Measurements from ENCODE around the gene LARP1. TPM values are rescaled to one million over a fixed set of nuclear protein-coding genes. Genes with fewer than 3 reads are reported as not detected.
"Not testable (repeated sequence)": the region's sequence is repeated elsewhere in the genome, so short reads cannot be mapped to it uniquely, and the experiment has no call there.

Gene LARP1
- total RNA-seq, 1 donor from 2014 or later = 243 TPM

DNA sequence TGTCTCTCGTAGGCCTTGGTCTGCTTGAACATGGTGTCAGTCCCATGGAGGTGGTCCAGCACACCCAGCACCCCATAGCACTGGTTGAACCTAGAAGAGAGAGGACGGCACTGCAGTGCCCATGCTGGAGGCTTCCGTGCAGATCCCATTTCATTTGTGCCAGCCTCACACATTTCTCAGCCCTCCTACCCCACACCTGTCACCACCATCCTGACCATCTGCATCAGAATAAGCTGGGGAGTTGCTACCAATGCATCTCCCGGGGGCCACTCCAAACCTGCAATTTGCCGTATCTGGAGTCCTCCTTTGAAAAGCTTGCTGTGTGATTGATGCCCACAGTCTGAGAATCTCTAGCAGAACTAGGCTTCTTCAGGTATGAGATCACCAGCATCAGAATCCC, 65.2 kb downstream of the LARP1 start:
- FAIRE-seq (no peak), DNase-seq (ENCODE audit: low read depth) (no peak)
- H2AFZ ChIP-seq (ENCODE audit: low read depth, low read length) = no peak overlapping the region
- H3K27ac ChIP-seq (ENCODE audit: low read depth, low read length) = no peak overlapping the region
- Mint-ChIP-seq H3K36me3 (ENCODE audit: low read depth, unreplicated experiment) (peaks cover 39% of the 10 kb centered on the region), H3K4me3 (ENCODE audit: unreplicated experiment) (no peak overlapping the region), H3K27ac (ENCODE audit: unreplicated experiment) (no peak overlapping the region), H3K27me3 (ENCODE audit: low read depth, unreplicated experiment) (no peaks in the 10 kb centered on the region), H3K9me3 (ENCODE audit: unreplicated experiment) (no peaks in the 10 kb centered on the region), H3K4me1 (ENCODE audit: low read depth, unreplicated experiment) (no peaks in the 10 kb centered on the region)
- no peak overlapping the region for H3K9ac ChIP-seq (ENCODE audit: low read length)
- H3K4me2 ChIP-seq (ENCODE audit: low read length) = no peak overlapping the region
- no peak for TF ChIP-seq EZH2 (IDR thresholded peaks at IDR 0.05; ENCODE audit: insufficient read depth, low read length)
- TF ChIP-seq CTCF (IDR thresholded peaks at IDR 0.05; ENCODE audit: insufficient read depth, low read depth, low read length) = no peak
- peaks cover 21% of the 10 kb centered on the region for H3K36me3 ChIP-seq (ENCODE audit: insufficient read depth, low read length)
- no peak overlapping the region for H3K4me3 ChIP-seq (ENCODE audit: insufficient read depth, low read depth, low read length)
- no peaks in the 10 kb centered on the region for H3K4me1 ChIP-seq (ENCODE audit: insufficient read depth, low read length)
- H3K27me3 ChIP-seq (ENCODE audit: insufficient read depth, low read length) = no peaks in the 10 kb centered on the region
- peaks cover 22% of the 10 kb centered on the region for H4K20me1 ChIP-seq (ENCODE audit: insufficient read depth, low read length)
- H3K79me2 ChIP-seq (ENCODE audit: insufficient read depth, low read length) = peaks cover 8% of the 10 kb centered on the region
- H3K9me3 ChIP-seq (ENCODE audit: insufficient read depth, low read depth, low read length) = no peaks in the 10 kb centered on the region

DNA sequence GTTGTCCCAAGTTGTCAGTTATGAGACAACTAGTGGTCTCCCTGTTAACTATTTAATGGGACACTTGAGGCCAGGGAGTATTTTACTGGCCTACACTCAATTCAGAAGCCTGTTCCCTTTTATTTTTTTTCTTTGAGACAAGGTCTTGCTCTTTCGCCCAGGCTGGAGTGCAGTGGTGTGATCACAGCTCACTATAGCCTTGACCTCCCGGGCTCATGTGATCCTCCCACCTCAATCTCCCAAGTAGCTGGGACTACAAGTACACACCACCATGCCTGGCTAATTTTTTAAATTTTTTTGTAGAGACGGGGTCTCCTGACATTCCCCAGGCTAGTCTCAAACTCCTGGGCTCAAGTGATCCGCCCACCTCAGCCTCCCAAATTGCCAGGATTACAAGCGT, 67.7 kb downstream of the LARP1 start:
- not testable (repeated sequence) for H3K27me3 Mint-ChIP-seq (ENCODE audit: low read depth, unreplicated experiment); H3K4me3 ChIP-seq (ENCODE audit: insufficient read depth, low read depth, low read length); H2AFZ ChIP-seq (ENCODE audit: low read depth, low read length); H3K4me2 ChIP-seq (ENCODE audit: low read length); DNase-seq (ENCODE audit: low read depth); H3K4me3 Mint-ChIP-seq (ENCODE audit: unreplicated experiment); H3K27ac ChIP-seq (ENCODE audit: low read depth, low read length); H3K9me3 ChIP-seq (ENCODE audit: insufficient read depth, low read depth, low read length); H3K27me3 ChIP-seq (ENCODE audit: insufficient read depth, low read length); H3K27ac Mint-ChIP-seq (ENCODE audit: unreplicated experiment); H3K9me3 Mint-ChIP-seq (ENCODE audit: unreplicated experiment); H3K4me1 Mint-ChIP-seq (ENCODE audit: low read depth, unreplicated experiment); H3K9ac ChIP-seq (ENCODE audit: low read length); FAIRE-seq; H3K79me2 ChIP-seq (ENCODE audit: insufficient read depth, low read length); H3K4me1 ChIP-seq (ENCODE audit: insufficient read depth, low read length)
- H3K36me3 ChIP-seq (ENCODE audit: insufficient read depth, low read length) = peaks cover 13% of the 10 kb centered on the region
- peaks cover 24% of the 10 kb centered on the region for H3K36me3 Mint-ChIP-seq (ENCODE audit: low read depth, unreplicated experiment)
- H4K20me1 ChIP-seq (ENCODE audit: insufficient read depth, low read length) = peaks cover 13% of the 10 kb centered on the region

GRCh38 chr5:154823605-154824004, 68.4 kb downstream of the LARP1 start:
- Histone ChIP-seq H3K4me1 (ENCODE audit: insufficient read depth, low read length) (no peaks in the 10 kb centered on the region), H3K27me3 (ENCODE audit: insufficient read depth, low read length) (no peaks in the 10 kb centered on the region), H4K20me1 (ENCODE audit: insufficient read depth, low read length) (peaks cover 13% of the 10 kb centered on the region), H3K4me3 (ENCODE audit: insufficient read depth, low read depth, low read length) (no peak overlapping the region), H3K27ac (ENCODE audit: low read depth, low read length) (no peak overlapping the region), H3K79me2 (ENCODE audit: insufficient read depth, low read length) (no peaks in the 10 kb centered on the region), H3K9me3 (ENCODE audit: insufficient read depth, low read depth, low read length) (no peaks in the 10 kb centered on the region), H3K36me3 (ENCODE audit: insufficient read depth, low read length) (peaks cover 13% of the 10 kb centered on the region), H3K9ac (ENCODE audit: low read length) (no peak overlapping the region), H3K4me2 (ENCODE audit: low read length) (no peak overlapping the region), H2AFZ (ENCODE audit: low read depth, low read length) (no peak overlapping the region)
- no peak for DNase-seq (ENCODE audit: low read depth)
- Mint-ChIP-seq H3K9me3 (ENCODE audit: unreplicated experiment) (no peaks in the 10 kb centered on the region), H3K27ac (ENCODE audit: unreplicated experiment) (no peak overlapping the region), H3K27me3 (ENCODE audit: low read depth, unreplicated experiment) (no peaks in the 10 kb centered on the region), H3K4me1 (ENCODE audit: low read depth, unreplicated experiment) (no peaks in the 10 kb centered on the region), H3K36me3 (ENCODE audit: low read depth, unreplicated experiment) (peaks cover 26% of the 10 kb centered on the region), H3K4me3 (ENCODE audit: unreplicated experiment) (no peak overlapping the region)
- FAIRE-seq = no peak
- TF ChIP-seq CTCF (IDR thresholded peaks at IDR 0.05; ENCODE audit: insufficient read depth, low read depth, low read length) (no peak), EZH2 (IDR thresholded peaks at IDR 0.05; ENCODE audit: insufficient read depth, low read length) (no peak)

Measured in astrocyte (in vitro differentiated cells and primary cell).